IPS DF 6.9 (cell line): Measurements from ENCODE around the gene DNM3.

Source experiments
- DNase-seq: peaks from one replicate; pipeline ENCODE4 v3.0.0-alpha.2; 2013; ENCODE audit warnings: low read depth, low spot score
- H3K27ac ChIP-seq: one replicate; pipeline ENCODE4 v1.5.1; 2013; ENCODE audit warnings: low read length, control low read depth
- H3K27me3 ChIP-seq: 2 replicates; pipeline ENCODE4 v1.6.1; 2013; ENCODE audit warnings: mild to moderate bottlenecking, low read length; ENCODE audit not compliant: control insufficient read depth, insufficient read depth
- H3K36me3 ChIP-seq: 2 replicates; pipeline ENCODE4 v1.6.1; 2013; ENCODE audit warnings: low read length; ENCODE audit not compliant: control insufficient read depth, insufficient read depth
- H3K4me1 ChIP-seq: 2 replicates; pipeline ENCODE4 v1.6.1; 2013; ENCODE audit warnings: low read length; ENCODE audit not compliant: control insufficient read depth, insufficient read depth
- H3K4me3 ChIP-seq: 2 replicates; pipeline ENCODE4 v1.5.1; 2013; ENCODE audit warnings: mild to moderate bottlenecking, low read length
- H3K9me3 ChIP-seq: 2 replicates; pipeline ENCODE4 v1.6.1; 2013; ENCODE audit warnings: low read length, inconsistent platforms; ENCODE audit not compliant: control insufficient read depth, insufficient read depth
- WGBS: extraction: QIAGEN DNeasy Blood & Tissue Kit; methylation state at CpG from one replicate; pipeline ENCODE4 v1.1.7; 2013; ENCODE audit warnings: mixed read lengths, missing lambda C conversion rate; ENCODE audit not compliant: insufficient read length, insufficient coverage; 5-methylcytosine and 5-hydroxymethylcytosine counted together

Gene DNM3

DNA sequence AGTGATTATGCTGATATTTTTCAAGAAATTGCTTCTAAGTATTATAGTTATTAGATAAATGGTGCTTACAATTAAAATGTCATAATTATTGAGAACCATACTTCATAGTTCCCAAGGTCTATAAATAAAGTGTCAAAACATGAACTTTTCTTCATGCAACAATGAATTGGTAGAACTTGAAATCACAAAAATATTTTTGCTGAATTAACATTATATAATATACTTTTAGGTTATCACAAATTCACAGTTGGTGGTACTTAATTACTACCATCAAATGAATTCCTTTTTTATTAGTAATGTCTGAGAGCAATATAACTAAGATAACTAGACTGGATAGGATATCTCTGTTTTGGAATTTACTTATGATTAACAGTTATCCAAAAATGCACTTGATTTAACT is 4.7 kb downstream of the DNM3 start:
- DNase-seq: no peak
- no peaks in the 10 kb centered on the region for H3K9me3 ChIP-seq
- H3K27me3 ChIP-seq: no peaks in the 10 kb centered on the region
- no peaks in the 10 kb centered on the region for H3K36me3 ChIP-seq
- H3K27ac ChIP-seq: no peak overlapping the region
- H3K4me1 ChIP-seq: 0 out of 2 replicates have a peak, but pooled peaks cover 1% of the 10 kb centered on the region
- no peak overlapping the region for H3K4me3 ChIP-seq

DNA sequence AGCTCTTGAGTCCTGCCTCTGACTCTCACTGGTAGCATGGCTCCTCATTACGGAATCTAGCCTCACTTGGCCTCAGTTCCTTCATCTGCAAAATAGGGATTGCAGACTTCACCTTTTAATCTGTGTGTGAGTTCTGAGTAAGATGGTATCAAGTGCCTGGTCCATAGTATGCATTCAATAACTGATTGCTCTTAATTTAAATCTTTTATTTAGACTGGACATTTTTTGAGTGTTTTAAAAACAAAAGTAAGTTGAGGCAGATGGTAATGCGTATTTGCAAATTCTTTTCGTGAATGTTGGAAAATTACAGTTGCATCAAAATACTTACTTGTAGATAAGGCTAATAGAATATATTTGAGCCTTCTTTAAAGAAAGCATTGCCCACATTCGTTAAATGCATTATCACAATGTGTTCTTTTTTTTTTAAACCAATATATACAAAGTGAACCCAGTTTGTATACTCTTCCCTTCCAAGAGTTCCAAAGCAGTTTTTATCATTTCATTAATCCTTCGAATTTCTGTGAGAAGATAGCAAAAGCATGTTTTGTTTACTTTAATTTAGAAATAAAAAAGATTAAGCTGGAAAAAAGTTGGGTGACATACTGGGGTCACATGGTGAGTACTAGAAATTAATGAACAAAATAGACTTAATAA is 8.1 kb downstream of the DNM3 start:
- no peaks in the 10 kb centered on the region for H3K9me3 ChIP-seq
- H3K4me3 ChIP-seq: no peak overlapping the region
- H3K4me1 ChIP-seq: no peaks in the 10 kb centered on the region
- no CpG with 5 or more reads among the region's 5 CpGs for WGBS
- H3K36me3 ChIP-seq: no peaks in the 10 kb centered on the region
- no peak overlapping the region for H3K27ac ChIP-seq
- H3K27me3 ChIP-seq: no peaks in the 10 kb centered on the region
- DNase-seq: no peak

DNA sequence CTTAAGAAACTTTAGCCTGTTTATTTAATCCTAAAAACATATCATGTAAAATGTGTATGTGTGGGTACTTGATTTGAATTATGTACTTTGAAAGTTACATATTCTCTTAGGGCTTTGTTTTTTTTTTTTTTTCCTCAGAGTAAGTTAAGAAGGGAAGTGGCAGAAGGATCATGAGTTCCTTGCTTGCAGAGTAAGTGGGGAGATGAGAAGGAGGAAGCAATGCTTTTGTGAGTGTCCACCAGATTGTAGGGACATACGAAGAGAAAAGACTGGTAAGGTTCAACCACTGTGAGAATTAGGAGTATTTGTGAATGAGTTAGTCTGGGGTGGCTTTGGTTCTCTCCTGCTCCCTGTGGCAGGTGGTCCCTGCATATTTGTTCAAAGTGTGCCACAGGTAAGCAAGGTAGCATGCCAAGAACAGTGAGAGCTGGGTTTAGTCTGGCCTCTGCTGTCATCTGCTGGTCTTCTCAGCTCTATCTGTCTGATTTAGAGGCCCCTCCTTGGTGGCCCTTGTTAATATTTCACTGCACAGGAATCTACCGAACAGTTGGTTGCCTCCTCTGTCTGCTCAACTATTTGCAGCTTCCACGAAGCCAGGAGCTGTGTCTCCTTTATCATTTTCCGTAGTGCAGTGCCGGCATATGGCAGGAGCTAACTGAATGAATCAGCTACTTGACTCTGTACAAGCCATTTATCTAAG is 9.5 kb downstream of the DNM3 start:
- no peak for DNase-seq

DNA sequence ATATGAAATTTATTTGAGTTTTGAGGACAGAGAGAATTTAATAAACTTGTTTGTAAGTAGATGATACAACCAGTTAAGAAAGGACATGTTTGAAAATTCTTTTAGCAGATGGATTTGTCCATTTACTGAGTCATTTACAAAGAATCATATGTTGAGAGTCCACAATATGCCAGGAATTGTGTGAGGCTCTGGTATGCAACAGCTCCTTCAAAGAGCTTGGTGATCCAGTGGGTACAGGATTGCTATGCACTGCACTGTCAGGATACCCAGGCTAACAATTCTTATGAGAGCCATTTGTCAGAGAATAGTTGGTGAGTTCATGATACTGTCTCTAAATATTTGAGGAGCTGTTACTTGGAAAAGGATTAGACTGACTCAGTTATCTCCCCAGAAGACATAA is 11.0 kb downstream of the DNM3 start:
- Histone ChIP-seq H3K4me1 (no peaks in the 10 kb centered on the region), H3K27ac (no peak overlapping the region), H3K36me3 (no peaks in the 10 kb centered on the region), H3K9me3 (no peaks in the 10 kb centered on the region), H3K27me3 (no peaks in the 10 kb centered on the region), H3K4me3 (no peak overlapping the region)
- no peak for DNase-seq

More for the DNA sequence above, 9.5 kb downstream of the DNM3 start:
- no peaks in the 10 kb centered on the region for H3K4me1 ChIP-seq
- WGBS: no CpG with 5 or more reads among the region's 5 CpGs
- no peaks in the 10 kb centered on the region for H3K9me3 ChIP-seq
- H3K27ac ChIP-seq: no peak overlapping the region
- no peak overlapping the region for H3K4me3 ChIP-seq
- H3K36me3 ChIP-seq: no peaks in the 10 kb centered on the region
- no peaks in the 10 kb centered on the region for H3K27me3 ChIP-seq

DNA sequence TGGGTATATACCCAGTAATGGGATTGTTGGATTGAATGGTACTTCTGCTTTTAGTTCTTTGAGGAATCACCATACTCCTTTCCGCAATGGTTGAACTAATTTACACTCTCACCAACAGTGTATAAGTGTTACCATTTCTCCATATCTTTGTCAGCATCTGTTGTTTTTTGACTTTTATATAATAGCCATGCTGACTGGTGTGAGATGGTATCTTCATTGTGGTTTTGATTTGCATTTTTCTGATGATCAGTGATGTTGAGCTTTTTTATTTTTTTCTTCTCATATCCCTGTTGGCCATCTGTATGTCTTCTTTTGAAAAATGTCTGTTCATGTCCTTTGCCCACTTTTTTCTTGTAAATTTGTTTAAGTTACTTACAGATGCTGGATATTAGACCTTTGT is 14.1 kb downstream of the DNM3 start:
- WGBS: no CpG with 5 or more reads among the region's 1 CpG
- no peaks in the 10 kb centered on the region for H3K36me3 ChIP-seq
- no peaks in the 10 kb centered on the region for H3K27me3 ChIP-seq
- no peak overlapping the region for H3K27ac ChIP-seq
- H3K4me3 ChIP-seq: no peak overlapping the region
- DNase-seq: no peak
- H3K4me1 ChIP-seq: no peaks in the 10 kb centered on the region
- H3K9me3 ChIP-seq: no peaks in the 10 kb centered on the region

DNA sequence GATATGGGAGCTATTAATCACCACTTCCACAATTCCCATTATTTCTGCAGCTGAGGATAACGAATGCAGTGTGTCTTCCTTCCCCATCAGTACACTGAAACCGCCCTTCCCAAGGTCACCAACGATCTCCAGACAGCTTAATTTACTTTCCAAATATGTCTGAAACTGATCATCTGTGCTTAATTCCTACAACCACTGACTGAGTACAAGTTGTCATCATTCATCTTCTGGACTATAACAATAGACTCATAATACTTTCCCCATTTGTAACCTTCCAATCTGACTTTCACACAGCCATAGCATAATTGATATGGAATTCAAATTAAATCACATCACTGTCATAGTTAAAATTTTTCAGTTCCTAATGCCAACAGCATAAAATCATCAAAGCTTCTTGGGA is 17.4 kb downstream of the DNM3 start:
- WGBS: no CpG with 5 or more reads among the region's 3 CpGs
- H3K27me3 ChIP-seq: no peaks in the 10 kb centered on the region
- no peaks in the 10 kb centered on the region for H3K36me3 ChIP-seq
- H3K27ac ChIP-seq: no peak overlapping the region
- no peak overlapping the region for H3K4me3 ChIP-seq
- H3K9me3 ChIP-seq: no peaks in the 10 kb centered on the region
- H3K4me1 ChIP-seq: no peaks in the 10 kb centered on the region
- no peak for DNase-seq

DNA sequence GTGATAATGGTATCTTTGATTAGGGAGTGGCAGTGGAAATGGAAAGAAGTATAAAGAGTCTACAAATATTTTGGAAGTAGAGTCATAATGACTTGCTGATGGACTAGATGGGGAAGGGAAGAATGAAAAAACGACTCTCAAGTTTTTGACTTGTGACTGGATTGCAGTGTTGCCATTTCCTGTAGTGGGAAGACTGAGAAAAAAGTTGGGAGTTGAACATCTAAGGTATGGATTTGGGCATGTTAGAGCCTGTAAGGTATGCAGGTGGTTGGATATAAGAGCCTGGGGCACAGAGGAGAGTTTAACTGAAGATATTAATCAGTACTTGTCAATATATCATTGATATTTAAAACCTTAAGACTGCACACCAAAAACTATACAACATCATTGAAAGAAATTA is 19.4 kb downstream of the DNM3 start:
- Histone ChIP-seq H3K4me1 (no peaks in the 10 kb centered on the region), H3K9me3 (no peaks in the 10 kb centered on the region), H3K27ac (no peak overlapping the region), H3K36me3 (no peaks in the 10 kb centered on the region), H3K4me3 (no peak overlapping the region), H3K27me3 (no peaks in the 10 kb centered on the region)
- WGBS: no CpG with 5 or more reads among the region's 1 CpG
- no peak for DNase-seq

DNA sequence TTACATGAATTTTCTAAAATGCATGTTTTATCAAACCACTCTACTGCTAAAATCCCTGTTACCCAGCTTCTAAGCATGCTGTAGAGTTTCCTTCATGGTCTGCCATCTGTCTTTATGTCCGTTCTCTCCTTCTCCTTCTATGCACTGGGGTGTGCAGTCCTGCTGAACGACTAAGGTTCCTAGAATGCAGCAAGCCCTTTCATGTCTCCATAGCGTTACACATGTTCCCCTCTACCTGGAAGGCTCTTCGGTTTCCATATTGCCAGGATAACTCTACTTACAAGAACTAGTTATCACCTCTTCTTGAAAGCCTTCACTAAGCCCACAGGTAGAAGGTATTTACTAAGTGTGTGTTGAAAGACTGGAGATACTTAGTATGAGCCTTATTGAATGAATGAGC is 22.2 kb downstream of the DNM3 start:
- no peak overlapping the region for H3K4me3 ChIP-seq
- no peak overlapping the region for H3K27ac ChIP-seq
- H3K9me3 ChIP-seq: no peaks in the 10 kb centered on the region
- H3K27me3 ChIP-seq: no peaks in the 10 kb centered on the region
- H3K36me3 ChIP-seq: no peaks in the 10 kb centered on the region
- DNase-seq: no peak
- no peaks in the 10 kb centered on the region for H3K4me1 ChIP-seq
- WGBS: no CpG with 5 or more reads among the region's 4 CpGs

DNA sequence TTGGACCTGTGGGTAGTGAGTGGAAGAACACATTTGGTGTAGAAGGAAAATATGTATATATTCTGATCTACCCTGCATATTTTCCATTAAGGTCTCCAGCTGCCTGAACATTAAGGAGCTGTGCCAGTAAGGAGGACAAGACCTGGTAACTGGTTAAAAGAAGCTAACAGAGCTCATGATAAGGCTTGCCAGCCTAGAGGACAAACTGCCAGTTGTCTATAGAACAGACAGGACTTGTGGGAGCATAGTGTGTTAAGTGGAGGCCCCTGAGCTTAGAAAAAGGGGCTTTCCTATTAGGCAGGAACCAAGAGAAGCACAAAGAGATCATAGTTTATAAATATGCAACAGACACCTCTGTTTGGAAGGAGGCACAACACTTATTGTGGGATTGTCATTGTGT is 23.0 kb downstream of the DNM3 start:
- H3K27me3 ChIP-seq: no peaks in the 10 kb centered on the region
- H3K36me3 ChIP-seq: no peaks in the 10 kb centered on the region
- H3K27ac ChIP-seq: no peak overlapping the region
- H3K4me3 ChIP-seq: no peak overlapping the region
- DNase-seq: no peak
- no peaks in the 10 kb centered on the region for H3K9me3 ChIP-seq
- H3K4me1 ChIP-seq: no peaks in the 10 kb centered on the region

DNA sequence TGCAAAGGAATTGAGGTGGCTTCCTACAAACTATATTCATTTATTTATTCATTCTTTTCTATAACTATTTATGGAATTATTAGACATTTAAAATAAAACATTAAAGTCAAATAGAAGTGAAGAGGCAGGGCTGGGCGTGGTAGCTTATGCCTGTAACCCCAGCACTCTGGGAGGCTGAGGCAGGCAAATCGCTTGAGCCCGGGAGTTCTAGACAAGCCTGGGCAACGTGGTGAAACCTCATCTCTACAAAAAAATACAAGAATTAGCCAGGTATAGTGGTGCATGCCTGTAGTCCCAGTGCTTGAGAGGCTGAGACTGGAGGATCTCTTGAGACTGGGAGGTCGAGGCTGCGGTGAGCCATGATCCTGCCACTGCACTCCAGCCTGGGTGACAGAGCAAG is 23.8 kb downstream of the DNM3 start:
- no peaks in the 10 kb centered on the region for H3K4me1 ChIP-seq
- WGBS: no CpG with 5 or more reads among the region's 6 CpGs
- no peaks in the 10 kb centered on the region for H3K27me3 ChIP-seq
- H3K36me3 ChIP-seq: no peaks in the 10 kb centered on the region
- no peaks in the 10 kb centered on the region for H3K9me3 ChIP-seq
- H3K27ac ChIP-seq: no peak overlapping the region
- no peak for DNase-seq
- no peak overlapping the region for H3K4me3 ChIP-seq

DNA sequence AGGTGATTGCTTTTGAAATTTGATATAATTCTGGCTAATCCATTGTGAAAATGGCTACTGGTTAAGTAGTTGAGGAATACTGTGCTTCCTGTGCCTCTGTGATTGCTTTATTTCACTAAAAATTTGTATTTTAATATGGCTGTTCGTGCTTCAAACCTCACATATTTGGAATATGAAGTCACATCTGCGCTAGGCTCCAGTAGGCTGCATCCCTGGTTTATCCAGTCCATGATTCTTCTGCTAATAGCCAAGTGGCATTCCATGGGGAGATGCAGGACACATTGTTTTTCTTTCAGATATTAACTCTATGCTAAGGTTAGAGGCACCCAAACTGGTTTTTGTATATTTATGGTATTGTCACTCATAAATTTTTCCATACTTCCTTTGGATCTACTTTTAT is 25.9 kb downstream of the DNM3 start:
- H3K27me3 ChIP-seq: no peaks in the 10 kb centered on the region
- H3K27ac ChIP-seq: no peak overlapping the region
- WGBS: no CpG with 5 or more reads among the region's 2 CpGs
- no peaks in the 10 kb centered on the region for H3K9me3 ChIP-seq
- H3K4me3 ChIP-seq: no peak overlapping the region
- DNase-seq: no peak
- H3K4me1 ChIP-seq: no peaks in the 10 kb centered on the region; the same call in 1 of the 2 replicates
- no peaks in the 10 kb centered on the region for H3K36me3 ChIP-seq
